HepG2 (cell line): ENCODE results near the gene ENTPD2. TPM values are rescaled to one million over a fixed set of nuclear protein-coding genes. Genes with fewer than 3 reads are reported as not detected.

ENCODE experiments used
- CBX2 ChIP-seq, 2 experiments: fragments of 200-600 bp in 1 of 2; sonication (generic); formaldehyde crosslinking in 1 of 2; IDR thresholded peaks; 2 replicates each; pipeline versions ENCODE4 v1.7.0 to v1.8.1; 2018 to 2022; ENCODE audit warnings: low read depth in 2 of 2, low read length in 1 of 2, mild to moderate bottlenecking in 1 of 2, missing genetic modification reagents in 1 of 2
- CHD2 ChIP-seq: IDR thresholded peaks from 2 replicates; pipeline ENCODE4 v1.6.1; 2011; ENCODE audit warnings: low read depth, low read length, improper control_type of control experiment
- CHD4 ChIP-seq: fragments of 200-600 bp; sonication (generic); IDR thresholded peaks from 2 replicates; pipeline ENCODE4 v1.7.0; 2017; ENCODE audit warnings: mild to moderate bottlenecking, low read length, borderline replicate concordance
- DR1 ChIP-seq: sonication (generic); formaldehyde crosslinking; IDR thresholded peaks from 2 replicates; pipeline ENCODE4 v1.8.0; 2021; ENCODE audit warnings: mild to moderate bottlenecking, missing genetic modification reagents, inconsistent platforms
- HNF4A ChIP-seq: sonication (generic); formaldehyde crosslinking; IDR thresholded peaks from 2 replicates; pipeline ENCODE4 v1.4.0; 2020; ENCODE audit warnings: missing genetic modification reagents
- HNF4G ChIP-seq, 2 experiments: sonication (generic) in 1 of 2; formaldehyde crosslinking in 1 of 2; IDR thresholded peaks; 2 replicates each; pipeline versions ENCODE4 v1.4.0 to v1.6.1; 2011 to 2020; ENCODE audit warnings: borderline replicate concordance in 2 of 2, low read depth in 2 of 2, mild to moderate bottlenecking in 2 of 2, low read length in 1 of 2, missing genetic modification reagents in 1 of 2, moderate library complexity in 1 of 2
- IRX3 ChIP-seq: sonication (generic); formaldehyde crosslinking; IDR thresholded peaks from 2 replicates; pipeline ENCODE4 v1.8.1; 2023; ENCODE audit warnings: mild to moderate bottlenecking, low read depth, missing genetic modification reagents, borderline replicate concordance
- KDM1A ChIP-seq: IDR thresholded peaks from 2 replicates; pipeline ENCODE4 v1.6.1; 2016; ENCODE audit warnings: missing compliant biosample characterization
- KLF11 ChIP-seq: IDR thresholded peaks from 2 replicates; pipeline ENCODE4 v1.6.1; 2016; ENCODE audit warnings: missing compliant biosample characterization
- MEIS1 ChIP-seq: sonication (generic); formaldehyde crosslinking; IDR thresholded peaks from 2 replicates; pipeline ENCODE4 v1.9.0; 2021; ENCODE audit warnings: mild to moderate bottlenecking, missing genetic modification reagents, moderate library complexity, borderline replicate concordance
- MEIS2 ChIP-seq: sonication (generic); formaldehyde crosslinking; IDR thresholded peaks from 2 replicates; pipeline ENCODE4 v1.9.0; 2021; ENCODE audit warnings: mild to moderate bottlenecking, missing genetic modification reagents
- MTF2 ChIP-seq: sonication (generic); formaldehyde crosslinking; IDR thresholded peaks from 2 replicates; pipeline ENCODE4 v1.5.0; 2020; ENCODE audit warnings: missing genetic modification reagents, borderline replicate concordance
- NFYB ChIP-seq: sonication (generic); formaldehyde crosslinking; IDR thresholded peaks from 2 replicates; pipeline ENCODE4 v1.4.0; 2020; ENCODE audit warnings: missing genetic modification reagents
- POLR2AphosphoS5 ChIP-seq: IDR thresholded peaks from 2 replicates; pipeline ENCODE4 v1.6.1; 2012; ENCODE audit warnings: low read depth, low read length
- SALL1 ChIP-seq: sonication (generic); formaldehyde crosslinking; IDR thresholded peaks from 2 replicates; pipeline ENCODE4 v1.8.0; 2022; ENCODE audit warnings: mild to moderate bottlenecking, missing genetic modification reagents
- SIX4 ChIP-seq: sonication (generic); formaldehyde crosslinking; IDR thresholded peaks from 2 replicates; pipeline ENCODE4 v1.4.0; 2020; ENCODE audit warnings: missing genetic modification reagents
- TAF1 ChIP-seq: sonication (generic); formaldehyde crosslinking; IDR thresholded peaks from 2 replicates; pipeline ENCODE4 v1.4.0; 2020; ENCODE audit warnings: missing genetic modification reagents
- ZBTB38 ChIP-seq: sonication (generic); formaldehyde crosslinking; IDR thresholded peaks from 2 replicates; pipeline ENCODE4 v1.5.1; 2020; ENCODE audit warnings: mild to moderate bottlenecking, missing genetic modification reagents
- ZC3H13 ChIP-seq: sonication (generic); formaldehyde crosslinking; IDR thresholded peaks from 2 replicates; pipeline ENCODE4 v1.8.1; 2023; ENCODE audit warnings: mild to moderate bottlenecking, missing genetic modification reagents, moderate library complexity
- ZFX ChIP-seq: sonication (generic); formaldehyde crosslinking; IDR thresholded peaks from 2 replicates; pipeline ENCODE4 v1.4.0; 2020; ENCODE audit warnings: mild to moderate bottlenecking, low read depth, missing genetic modification reagents, moderate library complexity
- ZNF34 ChIP-seq: sonication (generic); formaldehyde crosslinking; IDR thresholded peaks from 2 replicates; pipeline ENCODE4 v1.4.0; 2020; ENCODE audit warnings: mild to moderate bottlenecking, missing genetic modification reagents, borderline replicate concordance
- ZNF441 ChIP-seq: sonication (generic); formaldehyde crosslinking; IDR thresholded peaks from 2 replicates; pipeline ENCODE4 v1.7.0; 2021; ENCODE audit warnings: missing genetic modification reagents, borderline replicate concordance
- ZNF451 ChIP-seq: sonication (generic); formaldehyde crosslinking; IDR thresholded peaks from 2 replicates; pipeline ENCODE4 v1.5.0; 2020; ENCODE audit warnings: mild to moderate bottlenecking, missing genetic modification reagents
- ZNF558 ChIP-seq: sonication (generic); formaldehyde crosslinking; IDR thresholded peaks from 2 replicates; pipeline ENCODE4 v1.9.0; 2022; ENCODE audit warnings: mild to moderate bottlenecking, missing genetic modification reagents, borderline replicate concordance
- ZNF615 ChIP-seq: sonication (generic); formaldehyde crosslinking; IDR thresholded peaks from 2 replicates; pipeline ENCODE4 v1.5.0; 2020; ENCODE audit warnings: mild to moderate bottlenecking, missing genetic modification reagents, borderline replicate concordance
- ZNF772 ChIP-seq: sonication (generic); formaldehyde crosslinking; IDR thresholded peaks from 2 replicates; pipeline ENCODE4 v1.5.0; 2020; ENCODE audit warnings: mild to moderate bottlenecking, missing genetic modification reagents
- ZSCAN9 ChIP-seq: IDR thresholded peaks from 2 replicates; pipeline ENCODE4 v1.6.1; 2016; ENCODE audit warnings: borderline replicate concordance
- polyA plus RNA-seq, 8 experiments: library from polyadenylated mRNA; depleted of rRNA in 3 of 8; stranded (reverse) in 7 of 8; unstranded in 1 of 8; fragments of >200 nt; fragmentation: Illumina TruSeq in 4 of 8; extraction: Trizol in 4 of 8; gene quantifications; 2 replicates each; pipeline versions ENCODE4 v1.2.1 to v1.2.3, GENCODE V29; 2011 to 2016; ENCODE audit warnings: low read depth in 4 of 8, missing spikeins in 1 of 8, mixed read lengths in 1 of 8; ENCODE audit not compliant: insufficient read depth in 1 of 8
- total RNA-seq, 5 experiments: library from RNA; depleted of rRNA; stranded (reverse); fragments of >200 nt; fragmentation: Illumina TruSeq; extraction: Trizol; gene quantifications; 2 replicates each; pipeline ENCODE4 v1.2.3, GENCODE V29; 2016; ENCODE audit warnings: low read depth in 1 of 5
- TF ChIP-seq, protein P1 (sequence below): sonication (generic); formaldehyde crosslinking; IDR thresholded peaks from 2 replicates; pipeline ENCODE4 v1.5.0; 2020; ENCODE audit warnings: missing genetic modification reagents
- TF ChIP-seq, protein P2 (sequence below): sonication (generic); formaldehyde crosslinking; IDR thresholded peaks from 2 replicates; pipeline ENCODE4 v1.4.0; 2020; ENCODE audit warnings: missing genetic modification reagents, low read depth, mild to moderate bottlenecking, borderline replicate concordance
- TF ChIP-seq, protein P3 (sequence below): sonication (generic); formaldehyde crosslinking; IDR thresholded peaks from 2 replicates; pipeline ENCODE4 v1.4.0; 2020; ENCODE audit warnings: mild to moderate bottlenecking, low read depth, missing genetic modification reagents

Gene ENTPD2
- total and polyA plus RNA-seq, 2 of the 13 experiments (the other 11 are each of a cell fraction or from before 2014, with no cell fraction given) = 0.95 to 3.2 TPM

DNA sequence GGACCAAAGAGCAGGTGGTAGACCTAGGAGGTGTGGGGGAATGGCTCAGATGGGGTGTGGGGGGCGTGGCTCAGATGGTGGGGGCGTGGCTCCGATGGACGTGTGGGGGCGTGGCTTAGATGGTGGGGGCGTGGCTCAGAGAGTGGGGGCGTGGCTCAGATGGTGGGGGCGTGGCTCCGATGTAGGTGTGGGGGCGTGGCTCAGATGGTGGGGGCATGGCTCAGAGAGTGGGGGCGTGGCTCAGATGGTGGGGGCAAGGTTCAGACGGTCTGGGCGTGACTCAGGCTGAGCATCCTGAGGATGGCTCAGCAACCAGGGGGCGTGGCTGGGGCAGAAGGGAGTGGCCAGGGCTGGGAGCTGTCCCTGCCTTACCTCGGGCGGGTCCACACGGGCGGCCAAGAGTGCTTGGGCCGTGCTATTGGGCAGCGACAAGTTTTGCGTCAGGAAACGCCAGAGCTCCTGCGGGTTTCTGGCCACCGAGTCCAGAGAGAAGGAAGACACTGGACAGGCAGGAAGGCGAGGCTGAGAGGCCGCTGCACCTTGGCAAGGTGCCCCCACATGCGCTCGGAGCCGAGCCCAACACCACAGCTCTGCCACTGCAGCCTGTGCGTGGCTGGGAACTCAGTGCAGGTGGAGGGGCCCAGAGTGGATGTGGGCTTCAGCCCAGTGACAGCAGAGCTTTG, 31.7 kb downstream of the ENTPD2 start (continued):
- no peak for TF ChIP-seq MTF2
- no peak for TF ChIP-seq ZNF558 (CRISPR knock-in tag)
- TF ChIP-seq, protein P1, sequence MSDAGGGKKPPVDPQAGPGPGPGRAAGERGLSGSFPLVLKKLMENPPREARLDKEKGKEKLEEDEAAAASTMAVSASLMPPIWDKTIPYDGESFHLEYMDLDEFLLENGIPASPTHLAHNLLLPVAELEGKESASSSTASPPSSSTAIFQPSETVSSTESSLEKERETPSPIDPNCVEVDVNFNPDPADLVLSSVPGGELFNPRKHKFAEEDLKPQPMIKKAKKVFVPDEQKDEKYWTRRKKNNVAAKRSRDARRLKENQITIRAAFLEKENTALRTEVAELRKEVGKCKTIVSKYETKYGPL = no peak
- TF ChIP-seq HNF4G (IDR thresholded peaks at IDR 0.05; ENCODE audit: borderline replicate concordance, low read depth, low read length) = no peak; the same call in 1 of the 2 replicates
- no peak for TF ChIP-seq HNF4G (CRISPR knock-in tag; IDR thresholded peaks at IDR 0.05; ENCODE audit: borderline replicate concordance, low read depth)
- TF ChIP-seq KLF11 (CRISPR knock-in tag) = no peak
- no peak for TF ChIP-seq KDM1A (CRISPR knock-in tag)
- no peak for TF ChIP-seq MEIS1 (CRISPR knock-in tag)
- no peak for TF ChIP-seq NFYB
- no peak for TF ChIP-seq ZNF451 (CRISPR knock-in tag)
- TF ChIP-seq ZBTB38 (CRISPR knock-in tag) = peak; percentile 56; the same call in 1 of the 2 replicates
- TF ChIP-seq ZNF441 (CRISPR knock-in tag) = no peak
- TF ChIP-seq HNF4A = 0 out of 2 replicates have a peak, but pooled peaks have one; percentile 17
- TF ChIP-seq SALL1 = 0 out of 2 replicates have a peak, but pooled peaks have one; percentile 15
- TF ChIP-seq CBX2 (IDR thresholded peaks at IDR 0.05; ENCODE audit: low read depth, low read length) = no peak
- TF ChIP-seq CBX2 (CRISPR knock-in tag; IDR thresholded peaks at IDR 0.05; ENCODE audit: low read depth) = no peak
- TF ChIP-seq TAF1 (CRISPR knock-in tag) = no peak
- no peak for TF ChIP-seq ZNF615
- no peak for TF ChIP-seq SIX4
- peak; percentile 84; the same call in 1 of the 2 replicates for TF ChIP-seq DR1 (CRISPR knock-in tag)
- no peak for TF ChIP-seq CHD4
- no peak for TF ChIP-seq ZC3H13 (CRISPR knock-in tag)
- TF ChIP-seq ZFX (CRISPR knock-in tag) = peak; percentile 27; the same call in 1 of the 2 replicates
- TF ChIP-seq, protein P2, sequence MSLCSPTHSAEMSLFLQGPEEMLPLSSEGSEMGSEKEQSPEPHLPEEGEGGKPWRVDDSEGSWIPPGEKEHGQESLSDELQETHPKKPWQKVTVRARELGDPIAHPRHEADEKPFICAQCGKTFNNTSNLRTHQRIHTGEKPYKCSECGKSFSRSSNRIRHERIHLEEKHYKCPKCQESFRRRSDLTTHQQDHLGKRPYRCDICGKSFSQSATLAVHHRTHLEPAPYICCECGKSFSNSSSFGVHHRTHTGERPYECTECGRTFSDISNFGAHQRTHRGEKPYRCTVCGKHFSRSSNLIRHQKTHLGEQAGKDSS = no peak
- TF ChIP-seq POLR2AphosphoS5 = no peak
- no peak for TF ChIP-seq ZSCAN9 (CRISPR knock-in tag)
- no peak for TF ChIP-seq MEIS2 (CRISPR knock-in tag)
- TF ChIP-seq IRX3 (CRISPR knock-in tag) = no peak
- no peak for TF ChIP-seq CHD2
- TF ChIP-seq, protein P3, sequence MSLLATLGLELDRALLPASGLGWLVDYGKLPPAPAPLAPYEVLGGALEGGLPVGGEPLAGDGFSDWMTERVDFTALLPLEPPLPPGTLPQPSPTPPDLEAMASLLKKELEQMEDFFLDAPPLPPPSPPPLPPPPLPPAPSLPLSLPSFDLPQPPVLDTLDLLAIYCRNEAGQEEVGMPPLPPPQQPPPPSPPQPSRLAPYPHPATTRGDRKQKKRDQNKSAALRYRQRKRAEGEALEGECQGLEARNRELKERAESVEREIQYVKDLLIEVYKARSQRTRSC = no peak
- no peak for TF ChIP-seq ZNF34 (CRISPR knock-in tag)
- TF ChIP-seq ZNF772 (CRISPR knock-in tag) = no peak
